PC-3 (cell line): ENCODE data around the gene ZCCHC24. TPM values are rescaled to one million over a fixed set of nuclear protein-coding genes. Genes with fewer than 3 reads are reported as not detected.

Source experiments
- ATAC-seq: fragments of 200-7000 bp; cut with Tn5 transposase; 2 replicates; pipeline ENCODE4 v1.9.1; 2020; ENCODE audit warnings: mild to moderate bottlenecking, moderate library complexity
- BruUV-seq: library from RNA; stranded (reverse); fragments of 400-500 nt; replicated peaks from 2 replicates; lab custom pipeline; 2021; lab: Mats Ljungman, UMichigan
- CTCF ChIA-PET: fragments of 300-600 bp; sonication (Branson Sonifier 250); formaldehyde crosslinking; loops from one replicate; lab custom pipeline; 2022; ENCODE audit warnings: antibody characterized with exemption; lab: Charles Lee
- POLR2A ChIA-PET: fragments of 300-600 bp; sonication (Branson Sonifier 250); formaldehyde crosslinking; loops from one replicate; lab custom pipeline; 2022; ENCODE audit warnings: antibody characterized with exemption; ENCODE audit not compliant: unreplicated experiment; lab: Charles Lee
- DNase-seq: peaks from one replicate; pipeline ENCODE4 v3.0.0-alpha.2; 2015
- H2AFZ ChIP-seq: fragments of 300-600 bp; sonication (generic); 2 replicates; pipeline ENCODE4 v1.6.0; 2016; ENCODE audit warnings: antibody characterized with exemption, low read length
- H3F3A ChIP-seq: fragments of 300-600 bp; sonication (generic); one replicate; pipeline ENCODE4 v1.6.0; 2017; ENCODE audit warnings: antibody characterized with exemption, low read length, control low read depth, mild to moderate bottlenecking; ENCODE audit not compliant: unreplicated experiment
- H3K27ac ChIP-seq: fragments of 300-600 bp; sonication (generic); 2 replicates; pipeline ENCODE4 v1.5.1; 2016; ENCODE audit warnings: mild to moderate bottlenecking, low read length
- H3K27me3 ChIP-seq: fragments of 300-600 bp; sonication (generic); 2 replicates; pipeline ENCODE4 v1.6.1; 2016; ENCODE audit warnings: low read length, mixed read lengths
- H3K36me3 ChIP-seq: fragments of 300-600 bp; sonication (generic); 2 replicates; pipeline ENCODE4 v1.6.1; 2016; ENCODE audit warnings: low read depth, mixed run types, low read length, mixed read lengths
- H3K4me1 ChIP-seq: fragments of 300-600 bp; sonication (generic); 2 replicates; pipeline ENCODE4 v1.5.1; 2016; ENCODE audit warnings: low read length; ENCODE audit not compliant: insufficient read depth
- H3K4me2 ChIP-seq: fragments of 300-600 bp; sonication (generic); 2 replicates; pipeline ENCODE4 v1.6.0; 2016; ENCODE audit warnings: low read length
- H3K4me3 ChIP-seq: fragments of 300-600 bp; sonication (generic); 2 replicates; pipeline ENCODE4 v1.5.1; 2016; ENCODE audit warnings: mild to moderate bottlenecking, low read length, mixed read lengths
- H3K79me2 ChIP-seq: fragments of 300-600 bp; sonication (generic); 2 replicates; pipeline ENCODE4 v1.6.1; 2017; ENCODE audit warnings: low read length, mixed read lengths
- H3K9ac ChIP-seq: fragments of 300-600 bp; sonication (generic); 2 replicates; pipeline ENCODE4 v1.6.0; 2016; ENCODE audit warnings: mild to moderate bottlenecking, low read length
- H3K9me2 ChIP-seq: fragments of 300-600 bp; sonication (generic); replicated peaks from 2 replicates; pipeline ENCODE4 v1.6.1; 2016; ENCODE audit warnings: mixed run types, low read length, mixed read lengths
- H3K9me3 ChIP-seq: fragments of 300-600 bp; sonication (generic); 2 replicates; pipeline ENCODE4 v1.6.1; 2016; ENCODE audit warnings: low read length, mixed read lengths
- H4K20me1 ChIP-seq: fragments of 300-600 bp; sonication (generic); 2 replicates; pipeline ENCODE4 v1.6.1; 2016; ENCODE audit warnings: low read length, mixed read lengths
- EZH2 ChIP-seq: fragments of 300-600 bp; sonication (generic); IDR thresholded peaks from one replicate; pipeline ENCODE4 v1.6.1; 2017; ENCODE audit warnings: antibody characterized with exemption, mild to moderate bottlenecking, low read length; ENCODE audit not compliant: unreplicated experiment
- EZH2phosphoT487 ChIP-seq: fragments of 300-600 bp; sonication (generic); IDR thresholded peaks from 2 replicates; pipeline ENCODE4 v1.6.1; 2018; ENCODE audit warnings: mild to moderate bottlenecking, antibody characterized with exemption, low read length, borderline replicate concordance
- intact Hi-C: fragments of 100-400 bp; cut with micrococcal nuclease; formaldehyde crosslinking; loops from 2 replicates; pipeline ENCODE4 v1.9.0; 2023
- total RNA-seq: library from RNA; depleted of rRNA; stranded (reverse); fragments of >200 nt; gene quantifications from 2 replicates; pipeline ENCODE4 v1.2.3, GENCODE V29; 2014
- TF ChIP-seq, protein P1 (sequence below): fragments of 300-600 bp; sonication (generic); conservative IDR thresholded peaks from 2 replicates; pipeline ENCODE4 v1.5.1; 2017; ENCODE audit warnings: antibody characterized with exemption, low read depth, mild to moderate bottlenecking, low read length

ZCCHC24 gene
- total RNA-seq, 1 experiment from 2014 or later = 32.9 TPM

DNA sequence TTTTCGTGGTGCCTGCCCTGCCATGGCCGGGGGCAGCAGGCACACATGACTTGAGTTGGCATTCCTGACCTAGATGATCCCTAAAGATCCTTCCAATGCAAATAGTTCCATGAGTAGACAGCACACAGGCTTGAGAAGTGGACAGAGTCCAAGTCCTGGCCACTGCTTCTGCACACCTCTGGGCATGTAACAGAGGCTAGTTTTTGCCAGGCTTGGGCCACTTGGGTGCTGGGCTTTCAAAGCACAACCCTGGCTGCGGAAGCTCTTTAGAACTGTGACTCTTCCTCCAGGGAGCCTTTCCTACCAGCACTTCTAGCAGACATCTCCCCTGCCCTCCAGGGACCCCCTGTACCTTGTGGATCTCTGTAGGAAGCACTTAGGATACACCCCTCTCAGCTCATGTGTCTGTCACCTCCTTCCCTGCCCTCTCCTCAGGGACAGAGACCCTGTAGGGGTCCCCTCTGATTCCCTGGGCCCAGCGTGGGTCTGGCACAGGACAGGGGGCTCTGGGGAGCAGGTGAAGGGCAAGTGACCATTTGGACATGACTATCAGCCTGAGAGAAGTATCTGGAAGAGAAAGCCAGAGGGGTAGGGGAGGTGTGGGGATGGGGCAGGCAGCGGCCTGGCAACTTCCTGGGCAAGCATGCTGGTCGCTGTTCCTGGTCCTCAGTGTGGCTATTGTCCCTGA is 36.2 kb downstream of the ZCCHC24 start:
- H3K27ac ChIP-seq = no peak overlapping the region
- no peak overlapping the region for H3K9ac ChIP-seq
- no peak for TF ChIP-seq EZH2
- TF ChIP-seq, protein P1, sequence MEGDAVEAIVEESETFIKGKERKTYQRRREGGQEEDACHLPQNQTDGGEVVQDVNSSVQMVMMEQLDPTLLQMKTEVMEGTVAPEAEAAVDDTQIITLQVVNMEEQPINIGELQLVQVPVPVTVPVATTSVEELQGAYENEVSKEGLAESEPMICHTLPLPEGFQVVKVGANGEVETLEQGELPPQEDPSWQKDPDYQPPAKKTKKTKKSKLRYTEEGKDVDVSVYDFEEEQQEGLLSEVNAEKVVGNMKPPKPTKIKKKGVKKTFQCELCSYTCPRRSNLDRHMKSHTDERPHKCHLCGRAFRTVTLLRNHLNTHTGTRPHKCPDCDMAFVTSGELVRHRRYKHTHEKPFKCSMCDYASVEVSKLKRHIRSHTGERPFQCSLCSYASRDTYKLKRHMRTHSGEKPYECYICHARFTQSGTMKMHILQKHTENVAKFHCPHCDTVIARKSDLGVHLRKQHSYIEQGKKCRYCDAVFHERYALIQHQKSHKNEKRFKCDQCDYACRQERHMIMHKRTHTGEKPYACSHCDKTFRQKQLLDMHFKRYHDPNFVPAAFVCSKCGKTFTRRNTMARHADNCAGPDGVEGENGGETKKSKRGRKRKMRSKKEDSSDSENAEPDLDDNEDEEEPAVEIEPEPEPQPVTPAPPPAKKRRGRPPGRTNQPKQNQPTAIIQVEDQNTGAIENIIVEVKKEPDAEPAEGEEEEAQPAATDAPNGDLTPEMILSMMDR = no peak
- no peak for TF ChIP-seq EZH2phosphoT487
- H3K4me3 ChIP-seq = no peak overlapping the region
- intact Hi-C loops = no loop called here
- no peaks in the 10 kb centered on the region for H3K27me3 ChIP-seq
- H4K20me1 ChIP-seq = 0 out of 2 replicates have a peak, but pooled peaks cover 4% of the 10 kb centered on the region
- DNase-seq = no peak
- no peak for ATAC-seq
- CTCF ChIA-PET = interaction anchor here (0.6 kb wide), 1 partner anchor 20 kb away, joined by 3 read pairs; no protein-coding TSS in a partner anchor
- H3K36me3 ChIP-seq = no peaks in the 10 kb centered on the region; the same call in 1 of the 2 replicates
- no peaks in the 10 kb centered on the region for H3K9me3 ChIP-seq
- no peaks in the 10 kb centered on the region for H3K9me2 ChIP-seq
- H3F3A ChIP-seq = no peaks in the 10 kb centered on the region
- H3K79me2 ChIP-seq = no peaks in the 10 kb centered on the region
- H2AFZ ChIP-seq = no peak overlapping the region
- H3K4me1 ChIP-seq = peaks cover 30% of the 10 kb centered on the region
- no peak overlapping the region for H3K4me2 ChIP-seq
- BruUV-seq = no TSS peak
- POLR2A ChIA-PET = interaction anchor here (0.7 kb wide), 1 partner anchor 87 kb away, joined by 3 read pairs; no protein-coding TSS in a partner anchor

GRCh38 chr10:79407811-79408795 is 37.3 kb downstream of the ZCCHC24 start:
- TF ChIP-seq, protein P1 = no peak
- TF ChIP-seq EZH2phosphoT487 (no peak), EZH2 (no peak)
- ATAC-seq = no peak
- ChIA-PET CTCF (no interaction called here), POLR2A (interaction anchor here (0.6 kb wide), 1 partner anchor 37 kb away, joined by 4 read pairs; the partner anchor contains the start of gene ZCCHC24)
- no peak overlapping the region for H3K27ac ChIP-seq
- no peaks in the 10 kb centered on the region; the same call in 1 of the 2 replicates for H3K36me3 ChIP-seq
- no peak overlapping the region for H3K4me3 ChIP-seq
- no peak overlapping the region for H3K4me2 ChIP-seq
- intact Hi-C loops = no loop called here
- no TSS peak for BruUV-seq
- no peak overlapping the region for H2AFZ ChIP-seq
- no peaks in the 10 kb centered on the region for H3K9me3 ChIP-seq
- H3K9ac ChIP-seq = no peak overlapping the region
- no peaks in the 10 kb centered on the region for H3K79me2 ChIP-seq
- H3K9me2 ChIP-seq = no peaks in the 10 kb centered on the region
- peaks cover 30% of the 10 kb centered on the region for H3K4me1 ChIP-seq
- no peak for DNase-seq
- no peaks in the 10 kb centered on the region for H3F3A ChIP-seq
- H3K27me3 ChIP-seq = no peaks in the 10 kb centered on the region
- H4K20me1 ChIP-seq = no peaks in the 10 kb centered on the region
